Activated CD4-positive, alpha-beta T cell treated with anti-CD3 and anti-CD28 coated beads for 48 hours (primary cell): Measurements from ENCODE around the gene DCLK1.
"Not testable (repeated sequence)": the region's sequence is repeated elsewhere in the genome, so short reads cannot be mapped to it uniquely, and the experiment has no call there.

Source experiments
- DNase-seq: peaks from one replicate; pipeline ENCODE4 v3.0.0-alpha.2; 2020

Gene DCLK1

GRCh38 chr13:35979361-35979951, 151.7 kb downstream of the DCLK1 start:
- DNase-seq, result no peak

- DNase-seq, result peak; percentile 30
Measured at GRCh38 chr13:35978607-35979316, 152.4 kb downstream of the DCLK1 start.

GRCh38 chr13:35977060-35977459, 154.1 kb downstream of the DCLK1 start:
- DNase-seq, result no peak

GRCh38 chr13:35976126-35976525, 155.1 kb downstream of the DCLK1 start:
- no peak for DNase-seq

GRCh38 chr13:35966951-35967350, 164.2 kb downstream of the DCLK1 start:
- DNase-seq, result not testable (repeated sequence)

- DNase-seq, result no peak
Measured at GRCh38 chr13:35966024-35966423, 165.2 kb downstream of the DCLK1 start.

GRCh38 chr13:35965226-35965927, 165.8 kb downstream of the DCLK1 start:
- no peak for DNase-seq

- DNase-seq, result no peak
Measured at GRCh38 chr13:35964863-35965180, 166.4 kb downstream of the DCLK1 start.

- no peak for DNase-seq
Measured at GRCh38 chr13:35964011-35964862, 166.9 kb downstream of the DCLK1 start.

GRCh38 chr13:35961461-35962220, 169.5 kb downstream of the DCLK1 start:
- no peak for DNase-seq

- DNase-seq, result no peak
Measured at GRCh38 chr13:35961002-35961401, 170.2 kb downstream of the DCLK1 start.

GRCh38 chr13:35957996-35958395, 173.2 kb downstream of the DCLK1 start:
- no peak for DNase-seq

- no peak for DNase-seq
Measured at GRCh38 chr13:35957241-35957731, 173.9 kb downstream of the DCLK1 start.

GRCh38 chr13:35956074-35956473, 175.1 kb downstream of the DCLK1 start:
- DNase-seq, result no peak

- DNase-seq, result no peak
Measured at GRCh38 chr13:35954207-35954560, 177.0 kb downstream of the DCLK1 start.

GRCh38 chr13:35953537-35954206, 177.5 kb downstream of the DCLK1 start:
- no peak for DNase-seq

- no peak for DNase-seq
Measured at GRCh38 chr13:35947315-35947714, 183.9 kb downstream of the DCLK1 start.

GRCh38 chr13:35945368-35945767, 185.8 kb downstream of the DCLK1 start:
- no peak for DNase-seq

GRCh38 chr13:35941374-35941773, 189.8 kb downstream of the DCLK1 start:
- no peak for DNase-seq

GRCh38 chr13:35940734-35941133, 190.4 kb downstream of the DCLK1 start:
- no peak for DNase-seq

GRCh38 chr13:35936246-35936978, 194.8 kb downstream of the DCLK1 start:
- DNase-seq, result no peak
